Breast epithelium (tissue), 3 donors: Measurements from ENCODE around the gene CTNNA3.

ENCODE experiments used
- CTCF ChIP-seq, 3 donors: fragments of 450-650 bp; IDR thresholded peaks; one replicate each; pipeline ENCODE4 v1.5.1; 2016 to 2017; ENCODE audit warnings: antibody characterized with exemption in 3 of 3, mild to moderate bottlenecking in 3 of 3, moderate library complexity in 3 of 3
- POLR2A ChIP-seq: fragments of 450-650 bp; IDR thresholded peaks from one replicate; pipeline ENCODE4 v1.6.1; 2016; ENCODE audit warnings: antibody characterized with exemption, mild to moderate bottlenecking, moderate library complexity
- POLR2AphosphoS5 ChIP-seq, 3 donors: sonication (generic); formaldehyde crosslinking; IDR thresholded peaks; one replicate each; pipeline ENCODE4 v1.6.1; 2017; ENCODE audit warnings: antibody characterized with exemption in 3 of 3

GRCh38 chr10:66187053-66187733 lies 1508.8 kb downstream of the CTNNA3 start:
- TF ChIP-seq CTCF (IDR thresholded peaks at IDR 0.05), result no peak
- TF ChIP-seq POLR2A, result no peak
- no peak for TF ChIP-seq POLR2AphosphoS5 (IDR thresholded peaks at IDR 0.05)
